Thyroid gland (tissue), 4 donors: ENCODE measurements around the gene SLCO3A1.

Source experiments
- POLR2A ChIP-seq, 2 donors: fragments of 450-650 bp; IDR thresholded peaks; one replicate each; pipeline ENCODE4 v1.6.1; 2017; ENCODE audit warnings: antibody characterized with exemption in 2 of 2, mild to moderate bottlenecking in 2 of 2, moderate library complexity in 1 of 2
- TF ChIP-seq, protein P1 (sequence below), 6 experiments: fragments of 200-600 bp in 3 of 6; fragments of 450-650 bp in 3 of 6; sonication (generic) in 3 of 6; IDR thresholded peaks; one replicate each; pipeline ENCODE4 v1.5.1; 2016 to 2019; ENCODE audit warnings: antibody characterized with exemption in 6 of 6, mild to moderate bottlenecking in 2 of 6, inconsistent platforms in 1 of 6, moderate library complexity in 1 of 6

DNA sequence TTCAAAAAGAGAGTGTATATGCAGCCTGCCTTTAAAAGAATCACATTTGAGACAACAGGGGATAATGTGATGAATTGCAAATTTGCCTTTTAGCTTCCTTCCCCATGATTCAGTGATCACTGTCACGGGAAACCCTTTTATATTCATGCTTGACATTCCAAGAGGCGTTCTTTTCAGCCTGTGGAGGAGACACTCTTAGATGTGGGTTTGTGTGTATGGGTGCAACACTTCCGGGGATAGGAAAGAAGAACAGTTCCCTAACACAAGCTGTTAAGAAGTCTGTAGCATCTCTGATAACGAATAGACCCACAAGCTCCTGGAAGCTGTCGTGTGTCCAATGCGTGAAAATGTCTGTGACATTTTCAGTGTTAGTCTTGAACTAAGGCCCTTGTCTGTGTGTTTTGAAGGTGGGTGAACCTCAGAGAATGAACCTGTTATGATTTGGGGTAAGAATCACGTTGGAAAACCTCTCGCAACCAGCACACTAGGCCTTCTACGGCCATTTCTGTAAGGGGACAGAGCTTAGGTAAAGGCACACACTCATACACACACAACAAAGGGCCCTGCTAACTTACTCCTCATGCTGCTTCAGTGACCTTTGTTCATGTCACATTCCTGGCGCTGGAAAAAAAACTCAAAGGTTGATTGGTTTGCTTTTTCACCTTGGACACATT, 311.0 kb downstream of the SLCO3A1 start:
- TF ChIP-seq, protein P1, sequence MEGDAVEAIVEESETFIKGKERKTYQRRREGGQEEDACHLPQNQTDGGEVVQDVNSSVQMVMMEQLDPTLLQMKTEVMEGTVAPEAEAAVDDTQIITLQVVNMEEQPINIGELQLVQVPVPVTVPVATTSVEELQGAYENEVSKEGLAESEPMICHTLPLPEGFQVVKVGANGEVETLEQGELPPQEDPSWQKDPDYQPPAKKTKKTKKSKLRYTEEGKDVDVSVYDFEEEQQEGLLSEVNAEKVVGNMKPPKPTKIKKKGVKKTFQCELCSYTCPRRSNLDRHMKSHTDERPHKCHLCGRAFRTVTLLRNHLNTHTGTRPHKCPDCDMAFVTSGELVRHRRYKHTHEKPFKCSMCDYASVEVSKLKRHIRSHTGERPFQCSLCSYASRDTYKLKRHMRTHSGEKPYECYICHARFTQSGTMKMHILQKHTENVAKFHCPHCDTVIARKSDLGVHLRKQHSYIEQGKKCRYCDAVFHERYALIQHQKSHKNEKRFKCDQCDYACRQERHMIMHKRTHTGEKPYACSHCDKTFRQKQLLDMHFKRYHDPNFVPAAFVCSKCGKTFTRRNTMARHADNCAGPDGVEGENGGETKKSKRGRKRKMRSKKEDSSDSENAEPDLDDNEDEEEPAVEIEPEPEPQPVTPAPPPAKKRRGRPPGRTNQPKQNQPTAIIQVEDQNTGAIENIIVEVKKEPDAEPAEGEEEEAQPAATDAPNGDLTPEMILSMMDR (IDR thresholded peaks at IDR 0.05), result no peak
- no peak for TF ChIP-seq POLR2A (IDR thresholded peaks at IDR 0.05)
